Ovary (tissue), 9 donors: ENCODE results near the gene POLA1. TPM values are rescaled to one million over a fixed set of nuclear protein-coding genes. Genes with fewer than 3 reads are reported as not detected.

Source experiments
- DNase-seq, 5 donors: peaks; one replicate each; pipeline ENCODE4 v3.0.0-alpha.2; 2019 to 2020
- H3K27ac ChIP-seq, 2 donors: fragments of 200-600 bp; one replicate each; pipeline versions ENCODE4 v1.5.1 to v1.8.0; 2019 to 2022
- H3K27me3 ChIP-seq: fragments of 200-600 bp; one replicate; pipeline ENCODE4 v1.8.0; 2022
- H3K36me3 ChIP-seq: fragments of 200-600 bp; sonication (generic); one replicate; pipeline ENCODE4 v1.5.1; 2019
- H3K4me1 ChIP-seq: one replicate; pipeline ENCODE4 v1.8.1; 2013; ENCODE audit warnings: mild to moderate bottlenecking, moderate library complexity; ENCODE audit not compliant: insufficient read depth
- H3K4me3 ChIP-seq: fragments of 200-600 bp; sonication (generic); one replicate; pipeline ENCODE4 v1.5.1; 2017
- H3K9me3 ChIP-seq, 2 donors: fragments of 200-600 bp in 1 of 2; sonication (generic) in 1 of 2; one replicate each; pipeline versions ENCODE4 v1.5.1 to v1.8.1; 2013 to 2019; ENCODE audit warnings: mild to moderate bottlenecking in 1 of 2, moderate library complexity in 1 of 2
- EP300 ChIP-seq: sonication (generic); formaldehyde crosslinking; IDR thresholded peaks from one replicate; pipeline ENCODE4 v1.6.1; 2017; ENCODE audit warnings: antibody characterized with exemption
- POLR2A ChIP-seq: fragments of 450-650 bp; IDR thresholded peaks from one replicate; pipeline ENCODE4 v1.6.1; 2017; ENCODE audit warnings: antibody characterized with exemption, mild to moderate bottlenecking, moderate library complexity
- WGBS, 3 donors: extraction: QIAGEN DNeasy Blood & Tissue Kit in 1 of 3; methylation state at CpG; one replicate each; pipeline versions ENCODE4 v1.1.5 to v1.1.7; 2013 to 2017; 5-methylcytosine and 5-hydroxymethylcytosine counted together
- intact Hi-C, 4 donors: fragments of 100-400 bp; cut with DNase I; formaldehyde crosslinking; loops; one replicate each; pipeline versions ENCODE4 v1.11.0 to v1.15.1; 2022 to 2023
- polyA plus RNA-seq, 2 donors: library from polyadenylated mRNA; stranded (reverse); fragments of 200-250 nt in 1 of 2; fragments of 350-450 nt in 1 of 2; fragmentation: Illumina TruSeq in 1 of 2; extraction: RNeasy Lipid Tissue Mini Kit (QIAGEN cat#74804) in 1 of 2; gene quantifications; one replicate each; pipeline ENCODE4 v1.2.3, GENCODE V29; 2013 to 2014
- total RNA-seq, 7 donors: library from RNA; depleted of rRNA in 2 of 7; stranded (reverse); fragments of >200 nt in 2 of 7; fragmentation: NEBNext Ultra II Directional in 3 of 7; extraction: Animal tissue kit (Norgen Biotek cat#: 25700) in 3 of 7; gene quantifications; one replicate each; pipeline versions ENCODE4 v1.1.0 to v1.2.4, GENCODE V29; 2016 to 2023
- TF ChIP-seq, protein P1 (sequence below), 3 donors: fragments of 450-650 bp in 2 of 3; fragments of 200-600 bp in 1 of 3; IDR thresholded peaks; one replicate each; pipeline versions ENCODE4 v1.5.1 to v1.8.0; 2016 to 2022; ENCODE audit warnings: antibody characterized with exemption in 3 of 3, mild to moderate bottlenecking in 1 of 3
- donor health status: DM: no; HTN: no; CAD: no; lungs with moderate emphysema.
- donor health status: DM: no; HTN: no; CAD: no.
- donor health status: Bipolar disorder and iron deficiency.
- donor health status: DM: yes; HTN: yes; CAD: no.
- donor health status: DM: no; HTN: no; CAD: no.
- donor health status: DM: yes; HTN: yes; CAD: no.

The POLA1 gene
- total and polyA plus RNA-seq, 9 donors: 5.9 to 20.2 (median 14.1) TPM

DNA sequence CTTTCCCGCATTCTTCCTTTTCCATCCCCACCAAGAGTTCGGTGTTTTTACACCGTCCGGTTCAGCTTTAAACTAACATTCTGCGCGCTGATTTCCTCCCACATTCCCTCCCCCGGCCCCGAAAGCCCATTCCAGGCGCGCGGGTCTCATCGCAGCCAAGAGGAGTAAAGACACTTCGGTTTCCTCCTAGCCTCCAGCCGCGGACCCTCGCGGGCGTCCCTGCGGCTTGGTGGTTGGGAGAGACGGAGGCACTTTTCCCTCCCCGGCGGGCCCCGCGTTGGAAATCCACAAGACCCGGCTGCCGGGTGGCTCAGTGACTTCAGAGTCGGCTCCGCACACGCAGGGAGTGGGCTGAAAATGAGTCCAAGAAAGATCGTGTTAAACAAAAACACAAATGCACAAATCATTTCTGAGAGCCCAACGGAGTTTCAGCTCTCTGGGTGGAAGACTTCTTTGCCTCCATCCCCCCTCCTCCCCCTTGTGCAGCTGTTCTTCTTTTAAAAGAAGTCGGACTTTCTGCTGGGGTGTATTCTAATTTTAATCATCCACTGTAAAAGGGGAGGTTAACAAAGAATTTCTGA lies 324.0 kb downstream of the POLA1 start:
- 18 to 21% (median 20%) methylated on average over 32 of the region's 32 CpGs for WGBS, 3 donors
- Histone ChIP-seq H3K4me1 (no peaks in the 10 kb centered on the region), H3K9me3 (no peaks in the 10 kb centered on the region), H3K27ac (peak overlapping the region; percentile 56 to 85), H3K27me3 (no peaks in the 10 kb centered on the region), H3K36me3 (no peaks in the 10 kb centered on the region), H3K4me3 (peak overlapping the region; percentile 14)
- peak; percentile 19 for TF ChIP-seq POLR2A
- no peak for TF ChIP-seq EP300
- DNase-seq: peak; percentile 70 to 79 (median 72)
- intact Hi-C loops: loop anchor here in 2 of 4 donors (10.0 kb wide), 2 partner anchors 143 to 173 kb away; no protein-coding TSS in a partner anchor

DNA sequence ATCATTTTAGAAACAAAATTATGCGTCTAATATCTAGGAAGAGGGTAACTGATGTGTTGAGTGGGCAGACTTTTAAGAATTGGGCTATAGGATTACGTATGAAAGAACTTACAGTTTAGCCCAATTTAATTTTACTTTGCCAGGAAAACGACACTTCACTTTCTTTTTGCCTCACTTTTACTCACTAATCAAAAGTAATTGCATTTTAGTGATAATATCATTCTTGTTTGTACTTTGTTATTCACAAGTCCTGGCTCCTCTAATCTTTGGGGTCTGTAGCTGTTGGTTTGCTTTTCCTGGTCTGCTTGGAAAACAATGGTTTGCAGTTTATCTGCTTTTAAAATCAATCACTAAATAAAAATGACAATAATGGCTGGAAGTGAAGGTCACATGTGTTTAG lies 325.0 kb downstream of the POLA1 start:
- DNase-seq: no peak
- Histone ChIP-seq H3K4me1 (no peaks in the 10 kb centered on the region), H3K27me3 (no peaks in the 10 kb centered on the region), H3K4me3 (no peak overlapping the region), H3K36me3 (no peaks in the 10 kb centered on the region), H3K27ac (peak overlapping the region in 1 of 2 donors; percentile 85), H3K9me3 (no peaks in the 10 kb centered on the region)
- TF ChIP-seq, protein P1, sequence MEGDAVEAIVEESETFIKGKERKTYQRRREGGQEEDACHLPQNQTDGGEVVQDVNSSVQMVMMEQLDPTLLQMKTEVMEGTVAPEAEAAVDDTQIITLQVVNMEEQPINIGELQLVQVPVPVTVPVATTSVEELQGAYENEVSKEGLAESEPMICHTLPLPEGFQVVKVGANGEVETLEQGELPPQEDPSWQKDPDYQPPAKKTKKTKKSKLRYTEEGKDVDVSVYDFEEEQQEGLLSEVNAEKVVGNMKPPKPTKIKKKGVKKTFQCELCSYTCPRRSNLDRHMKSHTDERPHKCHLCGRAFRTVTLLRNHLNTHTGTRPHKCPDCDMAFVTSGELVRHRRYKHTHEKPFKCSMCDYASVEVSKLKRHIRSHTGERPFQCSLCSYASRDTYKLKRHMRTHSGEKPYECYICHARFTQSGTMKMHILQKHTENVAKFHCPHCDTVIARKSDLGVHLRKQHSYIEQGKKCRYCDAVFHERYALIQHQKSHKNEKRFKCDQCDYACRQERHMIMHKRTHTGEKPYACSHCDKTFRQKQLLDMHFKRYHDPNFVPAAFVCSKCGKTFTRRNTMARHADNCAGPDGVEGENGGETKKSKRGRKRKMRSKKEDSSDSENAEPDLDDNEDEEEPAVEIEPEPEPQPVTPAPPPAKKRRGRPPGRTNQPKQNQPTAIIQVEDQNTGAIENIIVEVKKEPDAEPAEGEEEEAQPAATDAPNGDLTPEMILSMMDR (IDR thresholded peaks at IDR 0.05): no peak
- no peak for TF ChIP-seq POLR2A
- no peak for TF ChIP-seq EP300
- intact Hi-C loops: loop anchor here in 2 of 4 donors (10.0 kb wide), 2 partner anchors 144 to 174 kb away; no protein-coding TSS in a partner anchor
- WGBS, 3 donors: 36 to 53% (median 51%) methylated on average over 3 of the region's 3 CpGs

DNA sequence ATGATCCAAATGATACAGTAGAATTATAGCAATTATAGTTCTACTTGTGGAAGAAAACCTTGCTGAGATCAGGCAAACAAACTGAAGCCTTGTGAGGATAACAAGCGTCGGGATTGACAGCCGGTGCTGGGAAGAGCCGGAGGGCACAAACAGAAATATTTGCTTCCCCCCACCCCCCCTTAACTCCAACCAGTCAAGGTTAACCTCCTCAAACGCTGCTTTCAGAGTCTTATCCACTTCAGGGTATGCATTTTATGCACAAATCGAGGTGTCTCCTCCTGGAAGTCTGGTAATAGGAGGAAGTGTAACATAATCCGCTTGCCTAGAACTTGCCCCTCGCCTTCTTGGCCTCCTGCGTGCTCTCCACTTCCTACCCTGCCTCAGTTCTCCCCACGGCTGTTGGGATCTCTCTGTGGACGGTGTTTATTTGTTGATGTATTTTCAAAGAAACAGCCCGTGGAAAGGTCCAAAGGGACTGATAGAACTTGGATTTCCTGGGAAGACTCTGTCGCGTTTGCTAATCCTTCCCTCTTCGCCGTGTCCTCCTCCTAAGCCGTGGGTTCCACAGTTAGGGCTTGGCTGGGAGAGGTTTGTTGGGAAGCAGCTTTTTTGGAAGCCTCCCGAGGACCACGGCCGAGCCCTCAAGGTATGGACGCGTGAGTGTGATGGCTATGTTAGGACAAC lies 326.1 kb downstream of the POLA1 start:
- no peak for DNase-seq
- no peaks in the 10 kb centered on the region for H3K4me1 ChIP-seq
- no peaks in the 10 kb centered on the region for H3K9me3 ChIP-seq
- H3K4me3 ChIP-seq: peak overlapping the region; percentile 22
- no peaks in the 10 kb centered on the region for H3K36me3 ChIP-seq
- TF ChIP-seq EP300: no peak
- TF ChIP-seq, protein P1 (IDR thresholded peaks at IDR 0.05): no peak
- TF ChIP-seq POLR2A: no peak
- no peak overlapping the region for H3K27ac ChIP-seq
- no peaks in the 10 kb centered on the region for H3K27me3 ChIP-seq
- intact Hi-C loops: loop anchor here in 3 of 4 donors (5.0 to 10.0 kb wide), 3 partner anchors 122 to 175 kb away; no protein-coding TSS in a partner anchor
- 24 to 34% (median 25%) methylated on average over 22 of the region's 22 CpGs for WGBS, 3 donors

DNA sequence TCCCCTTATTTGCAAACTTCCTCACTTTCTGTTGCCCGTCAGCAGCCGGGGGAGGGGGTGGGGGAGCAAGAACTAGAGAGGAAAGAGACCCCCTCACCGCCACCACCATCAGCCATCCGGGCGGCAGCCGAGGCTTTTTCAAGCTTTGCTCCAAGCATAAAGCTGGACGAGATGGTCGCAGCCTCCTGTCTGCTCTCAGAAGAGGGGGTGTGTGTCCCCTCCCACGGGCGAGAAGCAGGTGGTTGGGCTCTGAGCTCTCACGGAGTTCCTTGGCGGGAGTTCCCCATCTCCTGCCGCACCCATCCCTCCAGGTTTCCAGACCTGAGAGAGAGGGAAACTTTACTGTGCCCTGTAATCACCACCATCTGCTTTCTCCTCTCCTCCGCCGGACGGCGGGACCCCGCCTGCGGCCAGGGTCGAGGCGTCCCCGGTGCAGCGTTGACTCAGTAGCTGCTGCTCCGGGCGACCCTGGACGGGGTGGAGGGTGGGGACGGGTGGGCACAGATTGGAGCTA lies 326.7 kb downstream of the POLA1 start:
- Histone ChIP-seq H3K4me3 (peak overlapping the region; percentile 22), H3K27ac (no peak overlapping the region), H3K9me3 (no peaks in the 10 kb centered on the region), H3K36me3 (no peaks in the 10 kb centered on the region), H3K4me1 (no peaks in the 10 kb centered on the region), H3K27me3 (no peaks in the 10 kb centered on the region)
- DNase-seq: peak; percentile 39 to 47 (median 41)
- TF ChIP-seq POLR2A (no peak), EP300 (no peak)
- TF ChIP-seq, protein P1 (IDR thresholded peaks at IDR 0.05): no peak
- 18 to 29% (median 24%) methylated on average over 27 of the region's 27 CpGs for WGBS, 3 donors
- intact Hi-C loops: loop anchor here in 1 of 4 donors (5.0 kb wide), 1 partner anchor 122 kb away; no protein-coding TSS in a partner anchor
